Liver (tissue), 9 donors: ENCODE results near the gene BBS4. TPM values are rescaled to one million over a fixed set of nuclear protein-coding genes. Genes with fewer than 3 reads are reported as not detected.

Experiments used
- DNase-seq: peaks from one replicate; pipeline ENCODE4 v3.0.0-alpha.2; 2017; ENCODE audit warnings: low spot score
- H3K27ac ChIP-seq, 2 donors: one replicate each; pipeline ENCODE4 v1.7.0; 2013; ENCODE audit warnings: inconsistent platforms in 2 of 2, low read length in 2 of 2, control low read depth in 1 of 2, low read depth in 1 of 2, mild to moderate bottlenecking in 1 of 2
- H3K27me3 ChIP-seq, 4 donors: one replicate each; pipeline versions ENCODE4 v1.6.1 to v1.7.0; 2013; ENCODE audit warnings: low read length in 3 of 4, inconsistent platforms in 1 of 4, mild to moderate bottlenecking in 1 of 4, moderate library complexity in 1 of 4; ENCODE audit not compliant: control insufficient read depth in 4 of 4, insufficient read depth in 4 of 4
- H3K36me3 ChIP-seq, 4 donors: one replicate each; pipeline versions ENCODE4 v1.6.1 to v1.7.0; 2013; ENCODE audit warnings: low read length in 3 of 4, mild to moderate bottlenecking in 3 of 4, low read depth in 1 of 4, moderate library complexity in 1 of 4; ENCODE audit not compliant: control insufficient read depth in 4 of 4, insufficient read depth in 3 of 4
- H3K4me1 ChIP-seq, 4 donors: one replicate each; pipeline versions ENCODE4 v1.6.1 to v1.7.0; 2013; ENCODE audit warnings: low read length in 3 of 4, mild to moderate bottlenecking in 3 of 4, moderate library complexity in 1 of 4; ENCODE audit not compliant: control insufficient read depth in 4 of 4, insufficient read depth in 4 of 4
- H3K4me3 ChIP-seq, 3 donors: one replicate each; pipeline versions ENCODE4 v1.6.1 to v1.7.0; 2013; ENCODE audit warnings: low read length in 3 of 3, control low read depth in 1 of 3, low read depth in 1 of 3, mild to moderate bottlenecking in 1 of 3
- H3K9ac ChIP-seq, 2 donors: one replicate each; pipeline ENCODE4 v1.7.0; 2013; ENCODE audit warnings: low read length in 2 of 2, mild to moderate bottlenecking in 2 of 2, moderate library complexity in 2 of 2, control low read depth in 1 of 2, low read depth in 1 of 2
- H3K9me3 ChIP-seq, 4 donors: one replicate each; pipeline versions ENCODE4 v1.6.1 to v1.7.0; 2013; ENCODE audit warnings: low read length in 3 of 4; ENCODE audit not compliant: control insufficient read depth in 4 of 4
- ATF3 ChIP-seq: IDR thresholded peaks from 2 replicates; pipeline ENCODE4 v1.6.1; 2016; ENCODE audit warnings: antibody characterized with exemption
- CTCF ChIP-seq: fragments of 150-350 bp; IDR thresholded peaks from 2 replicates; pipeline ENCODE4 v1.5.1; 2017; ENCODE audit warnings: improper control_type of control experiment, low read depth, low read length; ENCODE audit not compliant: missing input control
- EGR1 ChIP-seq, 2 donors: IDR thresholded peaks; 2 replicates each; pipeline ENCODE4 v1.6.1; 2016 to 2018; ENCODE audit warnings: antibody characterized with exemption in 2 of 2, low read depth in 2 of 2
- FOXA1 ChIP-seq: IDR thresholded peaks from 2 replicates; pipeline ENCODE4 v1.6.1; 2016; ENCODE audit warnings: antibody characterized with exemption
- FOXA2 ChIP-seq: IDR thresholded peaks from 2 replicates; pipeline ENCODE4 v1.6.1; 2016; ENCODE audit warnings: antibody characterized with exemption
- GABPA ChIP-seq, 2 donors: IDR thresholded peaks in 1 of 2; conservative IDR thresholded peaks in 1 of 2; 2 replicates each; pipeline ENCODE4 v1.6.1; 2016; ENCODE audit warnings: antibody characterized with exemption in 2 of 2, mild to moderate bottlenecking in 1 of 2, moderate library complexity in 1 of 2
- HNF4A ChIP-seq, 2 donors: conservative IDR thresholded peaks; 2 replicates each; pipeline ENCODE4 v1.6.1; 2016; ENCODE audit warnings: antibody characterized with exemption in 2 of 2, mild to moderate bottlenecking in 2 of 2
- HNF4G ChIP-seq: IDR thresholded peaks from 2 replicates; pipeline ENCODE4 v1.6.1; 2016; ENCODE audit warnings: antibody characterized with exemption
- MAX ChIP-seq: IDR thresholded peaks from 2 replicates; pipeline ENCODE4 v1.6.1; 2016; ENCODE audit warnings: antibody characterized with exemption
- NR2F2 ChIP-seq: IDR thresholded peaks from 2 replicates; pipeline ENCODE4 v1.6.1; 2016; ENCODE audit warnings: antibody characterized with exemption
- RAD21 ChIP-seq, 2 donors: IDR thresholded peaks; 2 replicates each; pipeline ENCODE4 v1.6.1; 2016; ENCODE audit warnings: antibody characterized with exemption in 2 of 2, mild to moderate bottlenecking in 2 of 2
- REST ChIP-seq: IDR thresholded peaks from 2 replicates; pipeline ENCODE4 v1.6.1; 2016; ENCODE audit warnings: antibody characterized with exemption, mild to moderate bottlenecking
- RXRA ChIP-seq, 2 donors: IDR thresholded peaks; 2 replicates each; pipeline ENCODE4 v1.6.1; 2017 to 2018; ENCODE audit warnings: antibody characterized with exemption in 2 of 2, mild to moderate bottlenecking in 1 of 2
- SP1 ChIP-seq: IDR thresholded peaks from 2 replicates; pipeline ENCODE4 v1.6.1; 2018; ENCODE audit warnings: antibody characterized with exemption, mild to moderate bottlenecking
- TAF1 ChIP-seq: conservative IDR thresholded peaks from 2 replicates; pipeline ENCODE4 v1.6.1; 2016; ENCODE audit warnings: antibody characterized with exemption, mild to moderate bottlenecking
- YY1 ChIP-seq: IDR thresholded peaks from 2 replicates; pipeline ENCODE4 v1.6.1; 2016; ENCODE audit warnings: antibody characterized with exemption, mild to moderate bottlenecking
- WGBS: extraction: QIAGEN DNeasy Blood & Tissue Kit; methylation state at CpG from one replicate; pipeline ENCODE4 v1.1.7; 2013; 5-methylcytosine and 5-hydroxymethylcytosine counted together
- polyA plus RNA-seq, 2 donors: library from polyadenylated mRNA; stranded (reverse) in 1 of 2; unstranded in 1 of 2; fragments of 200-250 nt in 1 of 2; fragments of >200 nt in 1 of 2; fragmentation: Nextera tagmentation in 1 of 2; extraction: Ambion mirVana in 1 of 2; gene quantifications; one replicate each; pipeline versions ENCODE4 v1.2.1 to v1.2.3, GENCODE V29; 2013 to 2015
- total RNA-seq, 2 donors: library from RNA; depleted of rRNA; stranded (reverse); fragments of >200 nt; gene quantifications; one replicate each; pipeline ENCODE4 v1.2.3, GENCODE V29; 2014
- TF ChIP-seq, protein P1 (sequence below): IDR thresholded peaks from 2 replicates; pipeline ENCODE4 v1.6.1; 2016; ENCODE audit warnings: antibody characterized with exemption
- donor health status: healthy.
- donor health status: healthy.
- donor health status: healthy.
- donor health status: healthy.
- donor health status: healthy.

The BBS4 gene
- total and polyA plus RNA-seq, 4 donors = 4.8 to 16.0 (median 8.3) TPM

- WGBS = 74% methylated on average over 1 of the region's 1 CpG
- TF ChIP-seq RAD21 (IDR thresholded peaks at IDR 0.05) (no peak), FOXA1 (no peak), HNF4A (conservative IDR thresholded peaks at IDR 0.05) (no peak)
- no peak overlapping the region for H3K27ac ChIP-seq
- H3K4me3 ChIP-seq = no peak overlapping the region
- H3K4me1 ChIP-seq = no peaks in the 10 kb centered on the region
- no peaks in the 10 kb centered on the region for H3K27me3 ChIP-seq
- no peaks in the 10 kb centered on the region for H3K9me3 ChIP-seq
- H3K36me3 ChIP-seq = peaks cover 0 to 32% (median 22%) of the 10 kb centered on the region in 4 donors
- DNase-seq = no peak
- no peak overlapping the region for H3K9ac ChIP-seq
Observed at GRCh38 chr15:72740219-72740618, 54.2 kb downstream of the BBS4 start.

DNA sequence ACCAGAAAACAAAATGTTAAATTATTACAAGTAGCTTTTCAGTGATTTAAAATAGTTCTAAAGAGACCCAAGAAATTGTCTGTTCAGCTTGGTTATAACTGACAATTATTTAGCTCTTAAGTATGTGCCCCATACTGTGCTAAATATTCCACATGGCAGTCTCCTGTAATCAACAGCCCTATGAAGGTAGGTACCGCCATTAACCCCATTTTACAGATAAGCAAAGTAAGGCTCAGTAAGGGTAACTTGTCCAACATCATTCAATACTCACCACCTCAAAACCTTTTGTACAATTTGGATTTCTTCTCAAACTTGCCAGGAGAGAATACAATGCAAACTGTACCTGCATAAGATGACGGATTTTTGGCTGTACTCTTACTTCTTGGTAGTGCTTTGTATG is 63.7 kb downstream of the BBS4 start:
- H3K27me3 ChIP-seq = no peaks in the 10 kb centered on the region
- DNase-seq = no peak
- H3K4me1 ChIP-seq = no peaks in the 10 kb centered on the region
- H3K36me3 ChIP-seq = peaks cover 6 to 27% (median 23%) of the 10 kb centered on the region in 4 donors
- peaks cover 0 to 4% (median 0%) of the 10 kb centered on the region in 4 donors for H3K9me3 ChIP-seq
- H3K27ac ChIP-seq = no peak overlapping the region
- H3K4me3 ChIP-seq = no peak overlapping the region
- H3K9ac ChIP-seq = no peak overlapping the region
- WGBS = 98% methylated on average over 2 of the region's 2 CpGs
- TF ChIP-seq ATF3 (no peak), CTCF (no peak), SP1 (no peak), YY1 (no peak), REST (no peak), RXRA (IDR thresholded peaks at IDR 0.05) (no peak), MAX (no peak), FOXA1 (no peak), RAD21 (IDR thresholded peaks at IDR 0.05) (no peak), HNF4A (conservative IDR thresholded peaks at IDR 0.05) (no peak), GABPA (IDR thresholded peaks at IDR 0.05 in 1 of 2, conservative IDR thresholded peaks at IDR 0.05 in 1 of 2) (no peak), HNF4G (no peak), TAF1 (no peak), NR2F2 (no peak), EGR1 (IDR thresholded peaks at IDR 0.05; ENCODE audit: low read depth in 2 of 2) (no peak), FOXA2 (no peak)
- TF ChIP-seq, protein P1, sequence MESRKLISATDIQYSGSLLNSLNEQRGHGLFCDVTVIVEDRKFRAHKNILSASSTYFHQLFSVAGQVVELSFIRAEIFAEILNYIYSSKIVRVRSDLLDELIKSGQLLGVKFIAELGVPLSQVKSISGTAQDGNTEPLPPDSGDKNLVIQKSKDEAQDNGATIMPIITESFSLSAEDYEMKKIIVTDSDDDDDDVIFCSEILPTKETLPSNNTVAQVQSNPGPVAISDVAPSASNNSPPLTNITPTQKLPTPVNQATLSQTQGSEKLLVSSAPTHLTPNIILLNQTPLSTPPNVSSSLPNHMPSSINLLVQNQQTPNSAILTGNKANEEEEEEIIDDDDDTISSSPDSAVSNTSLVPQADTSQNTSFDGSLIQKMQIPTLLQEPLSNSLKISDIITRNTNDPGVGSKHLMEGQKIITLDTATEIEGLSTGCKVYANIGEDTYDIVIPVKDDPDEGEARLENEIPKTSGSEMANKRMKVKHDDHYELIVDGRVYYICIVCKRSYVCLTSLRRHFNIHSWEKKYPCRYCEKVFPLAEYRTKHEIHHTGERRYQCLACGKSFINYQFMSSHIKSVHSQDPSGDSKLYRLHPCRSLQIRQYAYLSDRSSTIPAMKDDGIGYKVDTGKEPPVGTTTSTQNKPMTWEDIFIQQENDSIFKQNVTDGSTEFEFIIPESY = no peak
